Activated B cell treated with CpG ODN at 0.5 μM for 24 hours (primary cell): ENCODE data around the gene AP1M1. TPM values are rescaled to one million over a fixed set of nuclear protein-coding genes. Genes with fewer than 3 reads are reported as not detected.

Experiments used
- ATAC-seq: fragments of 200-7000 bp; cut with Tn5 transposase; one replicate; pipeline ENCODE4 v1.10.0; 2021; ENCODE audit warnings: low read depth, mild to moderate bottlenecking, moderate library complexity
- CTCF ChIA-PET: fragments of 350-600 bp; sonication (Branson Sonifier 250); formaldehyde crosslinking; loops from one replicate; lab custom pipeline; 2021; ENCODE audit warnings: antibody characterized with exemption; lab: Charles Lee
- POLR2A ChIA-PET: fragments of 350-600 bp; sonication (Branson Sonifier 250); formaldehyde crosslinking; loops from one replicate; lab custom pipeline; 2021; ENCODE audit warnings: antibody characterized with exemption; lab: Charles Lee
- DNase-seq: peaks from one replicate; pipeline ENCODE4 v3.0.0; 2022
- H3K27ac Mint-ChIP-seq: one replicate; pipeline ENCODE4 v1.8.0; 2020; ENCODE audit warnings: mixed read lengths
- H3K27me3 Mint-ChIP-seq: one replicate; pipeline ENCODE4 v1.8.0; 2021; ENCODE audit warnings: mixed read lengths
- H3K36me3 Mint-ChIP-seq: one replicate; pipeline ENCODE4 v1.8.0; 2021; ENCODE audit warnings: low read depth, mixed read lengths
- H3K4me1 Mint-ChIP-seq: one replicate; pipeline ENCODE4 v1.8.0; 2021; ENCODE audit warnings: mixed read lengths
- H3K4me3 Mint-ChIP-seq: one replicate; pipeline ENCODE4 v1.8.0; 2020; ENCODE audit warnings: mild to moderate bottlenecking, mixed read lengths
- H3K9me3 Mint-ChIP-seq: one replicate; pipeline ENCODE4 v1.8.0; 2020; ENCODE audit warnings: mixed read lengths
- CTCF ChIP-seq: fragments of 200-600 bp; IDR thresholded peaks from one replicate; pipeline ENCODE4 v1.8.0; 2022; ENCODE audit warnings: antibody characterized with exemption, mild to moderate bottlenecking
- intact Hi-C: fragments of 100-400 bp; cut with micrococcal nuclease; formaldehyde crosslinking; loops from one replicate; pipeline ENCODE4 v1.15.1; 2024
- total RNA-seq: library from RNA; stranded (reverse); gene quantifications from 2 replicates; pipeline ENCODE4 v1.2.3, GENCODE V29; 2022

Gene AP1M1
- total RNA-seq, 1 donor from 2014 or later, result 87.5 TPM

GRCh38 chr19:16254851-16255408 is 57.2 kb downstream of the AP1M1 start:
- ChIA-PET POLR2A (interaction anchor here (0.6 to 14.3 kb wide), 7 partner anchors 70 to 253 kb away, joined by 3 to 445 read pairs (median 12); partner anchors contain the start of gene KLF2), CTCF (interaction anchor here (1.6 kb wide), 1 partner anchor 128 kb away, joined by 8 read pairs; no protein-coding TSS in a partner anchor)
- no peak overlapping the region for H3K4me3 Mint-ChIP-seq
- no peaks in the 10 kb centered on the region for H3K27me3 Mint-ChIP-seq
- ATAC-seq, result no peak
- TF ChIP-seq CTCF, result no peak
- intact Hi-C loops, result no loop called here
- H3K4me1 Mint-ChIP-seq, result peaks cover 58% of the 10 kb centered on the region
- H3K36me3 Mint-ChIP-seq, result no peaks in the 10 kb centered on the region
- no peak for DNase-seq
- H3K27ac Mint-ChIP-seq, result peak overlapping the region; percentile 42
- H3K9me3 Mint-ChIP-seq, result peaks cover 3% of the 10 kb centered on the region

- no peaks in the 10 kb centered on the region for H3K27me3 Mint-ChIP-seq
- POLR2A ChIA-PET, result interaction anchor here (0.6 to 14.3 kb wide), 13 partner anchors 12 to 237 kb away, joined by 3 to 445 read pairs (median 4); partner anchors contain the start of genes FAM32A and KLF2
- peak overlapping the region; percentile 42 for H3K27ac Mint-ChIP-seq
- peaks cover 3% of the 10 kb centered on the region for H3K9me3 Mint-ChIP-seq
- DNase-seq (no peak), ATAC-seq (no peak)
- H3K4me1 Mint-ChIP-seq, result peaks cover 74% of the 10 kb centered on the region
- H3K36me3 Mint-ChIP-seq, result no peaks in the 10 kb centered on the region
- CTCF ChIA-PET, result interaction anchor here (1.0 to 3.6 kb wide), 4 partner anchors 10 to 125 kb away, joined by 3 to 23 read pairs (median 9); partner anchors contain the start of gene KLF2
- TF ChIP-seq CTCF, result no peak
- no peak overlapping the region for H3K4me3 Mint-ChIP-seq
- intact Hi-C loops, result no loop called here
These were observed 59.8 kb downstream of the AP1M1 start for GRCh38 chr19:16257509-16258002.

DNA sequence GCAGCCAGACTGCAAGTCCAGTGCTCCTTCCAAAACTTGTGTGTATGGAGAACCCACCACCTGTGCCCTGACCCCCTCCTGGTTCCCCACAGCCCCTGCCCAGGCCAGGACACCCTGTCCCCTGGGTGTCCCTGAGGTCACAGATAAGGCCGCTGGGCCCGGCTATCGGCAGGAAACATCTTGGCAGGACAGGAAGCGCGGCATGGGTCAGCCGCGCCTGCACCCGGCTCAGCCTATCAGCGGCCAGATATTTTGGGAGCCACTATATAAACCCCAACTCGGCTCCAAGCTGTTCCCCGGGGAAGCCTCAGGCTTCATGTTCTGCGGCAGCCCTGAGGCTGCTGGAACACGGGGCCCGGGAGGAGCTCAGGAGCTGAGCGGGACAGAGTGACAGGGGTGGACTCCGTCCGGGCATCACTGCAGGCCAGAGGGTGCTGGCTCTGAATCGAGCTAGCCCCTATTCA is 60.8 kb downstream of the AP1M1 start:
- Mint-ChIP-seq H3K27ac (peak overlapping the region; percentile 93), H3K4me3 (peak overlapping the region; percentile 41), H3K9me3 (peaks cover 3% of the 10 kb centered on the region), H3K4me1 (peaks cover 84% of the 10 kb centered on the region), H3K36me3 (no peaks in the 10 kb centered on the region), H3K27me3 (no peaks in the 10 kb centered on the region)
- POLR2A ChIA-PET, result interaction anchor here (0.6 to 14.3 kb wide), 15 partner anchors 10 to 326 kb away, joined by 3 to 445 read pairs (median 7); partner anchors contain the start of gene KLF2
- CTCF ChIA-PET, result interaction anchor here (1.3 to 3.6 kb wide), 4 partner anchors 11 to 124 kb away, joined by 3 to 23 read pairs (median 10); partner anchors contain the start of gene KLF2
- DNase-seq, result no peak
- no peak for ATAC-seq
- TF ChIP-seq CTCF, result no peak
- intact Hi-C loops, result no loop called here

- no peaks in the 10 kb centered on the region for H3K27me3 Mint-ChIP-seq
- DNase-seq, result peak; percentile 78
- H3K36me3 Mint-ChIP-seq, result no peaks in the 10 kb centered on the region
- peaks cover 90% of the 10 kb centered on the region for H3K4me1 Mint-ChIP-seq
- peaks cover 3% of the 10 kb centered on the region for H3K9me3 Mint-ChIP-seq
- intact Hi-C loops, result loop anchor here (1.0 to 5.0 kb wide), 8 partner anchors 24 to 328 kb away; partner anchors contain the start of genes HSH2D and KLF2
- peak overlapping the region; percentile 93 for H3K27ac Mint-ChIP-seq
- CTCF ChIA-PET, result interaction anchor here (0.6 to 3.6 kb wide), 5 partner anchors 8 to 123 kb away, joined by 3 to 23 read pairs (median 7); partner anchors contain the start of gene KLF2
- POLR2A ChIA-PET, result interaction anchor here (0.6 to 14.3 kb wide), 22 partner anchors 8 to 328 kb away, joined by 3 to 445 read pairs (median 8); partner anchors contain the start of genes HSH2D and KLF2
- TF ChIP-seq CTCF, result no peak
- H3K4me3 Mint-ChIP-seq, result peak overlapping the region; percentile 65
- ATAC-seq, result peak; percentile 75
These were observed 61.9 kb downstream of the AP1M1 start for GRCh38 chr19:16259385-16260159.
